HEK293 (cell line): Measurements from ENCODE around the gene HS1BP3.
A peak's percentile ranks its signal among the peaks of the same experiment; 100 is the strongest.

Source experiments
- CTCF ChIA-PET: fragments of 350-600 bp; formaldehyde crosslinking; extraction: SDS; loops from one replicate; lab custom pipeline; 2021; ENCODE audit warnings: antibody characterized with exemption; lab: Yijun Ruan, JAX
- POLR2A ChIA-PET: fragments of 300-600 bp; formaldehyde crosslinking; extraction: SDS; loops from one replicate; lab custom pipeline; 2020; ENCODE audit warnings: antibody characterized with exemption, inconsistent platforms; lab: Yijun Ruan, JAX
- H3K27ac ChIP-seq: fragments of 200-500 bp; sonication (Bioruptor generic); 2 replicates; pipeline ENCODE4 v1.5.1; 2014; ENCODE audit warnings: low read depth, low read length, control low read depth, inconsistent platforms; ENCODE audit errors: extremely low read depth
- H3K36me3 ChIP-seq, 2 experiments: fragments of 200-500 bp in 1 of 2; sonication (Bioruptor generic) in 1 of 2; 1 replicate in 1 of 2; 2 replicates in 1 of 2; pipeline ENCODE4 v1.5.1; 2014 to 2017; ENCODE audit warnings: inconsistent platforms in 2 of 2, low read length in 2 of 2; ENCODE audit not compliant: control insufficient read depth in 2 of 2, insufficient read depth in 1 of 2
- H3K4me1 ChIP-seq: fragments of 200-500 bp; sonication (Bioruptor generic); 2 replicates; pipeline ENCODE4 v1.5.1; 2014; ENCODE audit warnings: mild to moderate bottlenecking, low read length, inconsistent platforms; ENCODE audit not compliant: control insufficient read depth, insufficient read depth
- H3K4me3 ChIP-seq: 2 replicates; pipeline ENCODE4 v1.5.1; 2011; ENCODE audit warnings: low read depth, mild to moderate bottlenecking, control low read depth, low read length, moderate library complexity
- H3K9me3 ChIP-seq: fragments of 200-500 bp; sonication (Bioruptor generic); 2 replicates; pipeline ENCODE4 v1.5.1; 2014; ENCODE audit warnings: low read depth, low read length, inconsistent platforms; ENCODE audit not compliant: control insufficient read depth, insufficient read depth
- EGR2 ChIP-seq: fragments of 450-650 bp; formaldehyde crosslinking; IDR thresholded peaks from 2 replicates; pipeline ENCODE4 v1.5.1; 2016; ENCODE audit warnings: low read depth, missing biosample characterization, missing genetic modification characterization
- GLIS2 ChIP-seq: fragments of 450-650 bp; formaldehyde crosslinking; IDR thresholded peaks from 2 replicates; pipeline ENCODE4 v1.5.1; 2016; ENCODE audit warnings: missing biosample characterization, missing genetic modification characterization
- KLF10 ChIP-seq: fragments of 450-650 bp; IDR thresholded peaks from 2 replicates; pipeline ENCODE4 v1.5.1; 2018; ENCODE audit warnings: missing biosample characterization, mild to moderate bottlenecking, missing genetic modification characterization
- KLF8 ChIP-seq: fragments of 450-650 bp; formaldehyde crosslinking; IDR thresholded peaks from 2 replicates; pipeline ENCODE4 v1.5.1; 2016; ENCODE audit warnings: missing biosample characterization, missing genetic modification characterization
- RBAK ChIP-seq: fragments of 450-650 bp; formaldehyde crosslinking; IDR thresholded peaks from 2 replicates; pipeline ENCODE4 v1.5.1; 2016; ENCODE audit warnings: missing biosample characterization, missing genetic modification characterization
- ZBTB8A ChIP-seq: fragments of 450-650 bp; formaldehyde crosslinking; IDR thresholded peaks from 2 replicates; pipeline ENCODE4 v1.5.1; 2016; ENCODE audit warnings: missing biosample characterization, missing genetic modification characterization
- ZFHX2 ChIP-seq: fragments of 450-650 bp; formaldehyde crosslinking; conservative IDR thresholded peaks from 2 replicates; pipeline ENCODE4 v1.5.1; 2016; ENCODE audit warnings: missing biosample characterization, missing genetic modification characterization
- ZNF114 ChIP-seq: fragments of 450-650 bp; formaldehyde crosslinking; IDR thresholded peaks from 2 replicates; pipeline ENCODE4 v1.5.0; 2017; ENCODE audit warnings: missing biosample characterization, missing genetic modification characterization
- ZNF19 ChIP-seq: fragments of 450-650 bp; formaldehyde crosslinking; IDR thresholded peaks from 2 replicates; pipeline ENCODE4; 2016; ENCODE audit warnings: missing biosample characterization, missing genetic modification characterization, low read depth
- ZNF223 ChIP-seq: fragments of 450-650 bp; formaldehyde crosslinking; IDR thresholded peaks from 2 replicates; pipeline ENCODE4 v1.5.1; 2016; ENCODE audit warnings: missing biosample characterization, missing genetic modification characterization
- ZNF292 ChIP-seq: fragments of 450-650 bp; formaldehyde crosslinking; IDR thresholded peaks from 2 replicates; pipeline ENCODE4 v1.5.1; 2016; ENCODE audit warnings: low read depth, missing biosample characterization, missing genetic modification characterization, borderline replicate concordance
- ZNF311 ChIP-seq: fragments of 450-650 bp; formaldehyde crosslinking; IDR thresholded peaks from 2 replicates; pipeline ENCODE4 v1.5.1; 2017; ENCODE audit warnings: missing biosample characterization, missing genetic modification characterization, borderline replicate concordance
- ZNF366 ChIP-seq: fragments of 450-650 bp; formaldehyde crosslinking; conservative IDR thresholded peaks from 2 replicates; pipeline ENCODE4 v1.5.1; 2016; ENCODE audit warnings: missing biosample characterization, missing genetic modification characterization
- ZNF501 ChIP-seq: fragments of 450-650 bp; formaldehyde crosslinking; IDR thresholded peaks from 2 replicates; pipeline ENCODE4 v1.5.1; 2016; ENCODE audit warnings: missing biosample characterization, missing genetic modification characterization
- ZNF514 ChIP-seq: fragments of 450-650 bp; formaldehyde crosslinking; IDR thresholded peaks from 2 replicates; pipeline ENCODE4 v1.5.1; 2016; ENCODE audit warnings: missing biosample characterization, missing genetic modification characterization
- ZNF571 ChIP-seq: fragments of 450-650 bp; formaldehyde crosslinking; IDR thresholded peaks from 2 replicates; pipeline ENCODE4 v1.5.0; 2017; ENCODE audit warnings: missing biosample characterization, missing genetic modification characterization
- ZNF768 ChIP-seq: fragments of 450-650 bp; formaldehyde crosslinking; IDR thresholded peaks from 2 replicates; pipeline ENCODE4 v1.5.1; 2018; ENCODE audit warnings: missing biosample characterization, mild to moderate bottlenecking, missing genetic modification characterization
- TF ChIP-seq, protein P1 (sequence below): fragments of 450-650 bp; formaldehyde crosslinking; IDR thresholded peaks from 2 replicates; pipeline ENCODE4 v1.5.1; 2016; ENCODE audit warnings: missing biosample characterization, missing genetic modification characterization
- TF ChIP-seq, protein P2 (sequence below): fragments of 450-650 bp; formaldehyde crosslinking; IDR thresholded peaks from 2 replicates; pipeline ENCODE4 v1.5.1; 2016; ENCODE audit warnings: missing biosample characterization, missing genetic modification characterization, borderline replicate concordance
- TF ChIP-seq, protein P3 (sequence below): fragments of 450-650 bp; formaldehyde crosslinking; IDR thresholded peaks from 2 replicates; pipeline ENCODE4 v1.5.1; 2016; ENCODE audit warnings: missing biosample characterization, missing genetic modification characterization

HS1BP3 gene

DNA sequence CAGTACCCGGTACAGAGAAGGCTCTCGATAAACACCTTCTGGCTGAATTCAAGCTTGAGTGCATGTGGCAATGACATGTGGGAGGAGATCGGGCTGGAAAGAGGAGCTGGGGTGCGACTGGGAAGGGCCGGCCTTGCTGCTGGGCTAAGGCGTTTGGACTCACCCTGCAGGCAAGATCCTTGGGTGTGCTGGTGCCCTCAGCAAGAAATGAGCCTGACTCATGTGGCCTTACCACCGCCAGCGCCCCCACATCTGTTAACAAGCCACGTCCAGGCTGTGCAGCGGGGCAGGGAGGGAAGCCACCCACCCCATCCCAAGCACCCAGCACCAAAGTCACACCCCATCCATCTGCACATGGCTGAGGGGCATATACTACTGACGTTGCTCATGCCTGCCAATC is 1.3 kb downstream of the HS1BP3 start:
- Histone ChIP-seq H3K4me3 (no peak overlapping the region), H3K9me3 (no peaks in the 10 kb centered on the region), H3K4me1 (no peaks in the 10 kb centered on the region), H3K36me3 (peaks cover 0 to 26% of the 10 kb centered on the region in 2 experiments; a peak in 1 of 3 replicates), H3K27ac (no peak overlapping the region)
- ChIA-PET CTCF (interaction anchor here (0.5 to 5.6 kb wide), 7 partner anchors 12 to 272 kb away, joined by 3 to 57 read pairs (median 4); no protein-coding TSS in a partner anchor), POLR2A (interaction anchor here (5.9 kb wide), 1 partner anchor 202 kb away, joined by 51 read pairs; the partner anchor contains the start of gene RHOB)
- TF ChIP-seq ZNF311, result no peak
- peak; percentile 45 for TF ChIP-seq EGR2
- TF ChIP-seq, protein P1, sequence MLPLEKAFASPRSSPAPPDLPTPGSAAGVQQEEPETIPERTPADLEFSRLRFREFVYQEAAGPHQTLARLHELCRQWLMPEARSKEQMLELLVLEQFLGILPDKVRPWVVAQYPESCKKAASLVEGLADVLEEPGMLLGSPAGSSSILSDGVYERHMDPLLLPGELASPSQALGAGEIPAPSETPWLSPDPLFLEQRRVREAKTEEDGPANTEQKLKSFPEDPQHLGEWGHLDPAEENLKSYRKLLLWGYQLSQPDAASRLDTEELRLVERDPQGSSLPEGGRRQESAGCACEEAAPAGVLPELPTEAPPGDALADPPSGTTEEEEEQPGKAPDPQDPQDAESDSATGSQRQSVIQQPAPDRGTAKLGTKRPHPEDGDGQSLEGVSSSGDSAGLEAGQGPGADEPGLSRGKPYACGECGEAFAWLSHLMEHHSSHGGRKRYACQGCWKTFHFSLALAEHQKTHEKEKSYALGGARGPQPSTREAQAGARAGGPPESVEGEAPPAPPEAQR (tag by site-specific recombination), result no peak
- TF ChIP-seq ZFHX2 (tag by site-specific recombination), result peak; percentile 48

DNA sequence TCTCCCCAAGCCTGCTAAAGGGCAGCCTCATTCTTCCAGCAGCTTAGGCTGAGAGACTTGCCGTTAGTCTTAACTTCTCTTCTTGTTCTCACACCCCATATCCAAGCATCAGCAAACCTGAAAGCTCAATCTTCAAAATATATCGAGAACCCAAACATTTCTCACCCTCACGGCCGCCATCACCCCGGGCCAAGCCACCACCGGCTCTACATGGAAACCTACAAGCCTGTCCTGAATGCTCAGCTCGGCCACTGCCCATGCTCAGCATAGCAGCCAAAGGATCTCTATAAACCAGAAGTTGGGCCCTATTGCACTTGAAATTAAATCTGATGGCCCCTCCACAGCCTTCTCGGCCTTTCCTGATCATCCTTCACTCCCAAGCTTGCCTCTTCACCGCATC is 2.1 kb downstream of the HS1BP3 start:
- POLR2A ChIA-PET, result interaction anchor here (5.9 kb wide), 1 partner anchor 201 kb away, joined by 51 read pairs; the partner anchor contains the start of gene RHOB
- CTCF ChIA-PET, result interaction anchor here (0.5 to 5.6 kb wide), 11 partner anchors 12 to 271 kb away, joined by 3 to 57 read pairs (median 3); no protein-coding TSS in a partner anchor
- TF ChIP-seq RBAK (tag by site-specific recombination) (no peak), KLF8 (no peak), ZNF223 (tag by site-specific recombination) (no peak), ZNF501 (tag by site-specific recombination) (no peak), ZBTB8A (tag by site-specific recombination) (no peak), ZNF114 (tag by site-specific recombination) (no peak), GLIS2 (tag by site-specific recombination) (no peak), KLF10 (tag by site-specific recombination) (no peak), ZNF514 (tag by site-specific recombination) (no peak), ZNF768 (no peak), ZNF292 (tag by site-specific recombination) (no peak), ZNF571 (tag by site-specific recombination) (no peak), ZNF19 (tag by site-specific recombination) (no peak), ZNF366 (tag by site-specific recombination) (no peak)
- TF ChIP-seq, protein P2, sequence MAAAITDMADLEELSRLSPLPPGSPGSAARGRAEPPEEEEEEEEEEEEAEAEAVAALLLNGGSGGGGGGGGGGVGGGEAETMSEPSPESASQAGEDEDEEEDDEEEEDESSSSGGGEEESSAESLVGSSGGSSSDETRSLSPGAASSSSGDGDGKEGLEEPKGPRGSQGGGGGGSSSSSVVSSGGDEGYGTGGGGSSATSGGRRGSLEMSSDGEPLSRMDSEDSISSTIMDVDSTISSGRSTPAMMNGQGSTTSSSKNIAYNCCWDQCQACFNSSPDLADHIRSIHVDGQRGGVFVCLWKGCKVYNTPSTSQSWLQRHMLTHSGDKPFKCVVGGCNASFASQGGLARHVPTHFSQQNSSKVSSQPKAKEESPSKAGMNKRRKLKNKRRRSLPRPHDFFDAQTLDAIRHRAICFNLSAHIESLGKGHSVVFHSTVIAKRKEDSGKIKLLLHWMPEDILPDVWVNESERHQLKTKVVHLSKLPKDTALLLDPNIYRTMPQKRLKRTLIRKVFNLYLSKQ (tag by site-specific recombination), result no peak
- TF ChIP-seq, protein P1 (tag by site-specific recombination), result no peak
- TF ChIP-seq, protein P3, sequence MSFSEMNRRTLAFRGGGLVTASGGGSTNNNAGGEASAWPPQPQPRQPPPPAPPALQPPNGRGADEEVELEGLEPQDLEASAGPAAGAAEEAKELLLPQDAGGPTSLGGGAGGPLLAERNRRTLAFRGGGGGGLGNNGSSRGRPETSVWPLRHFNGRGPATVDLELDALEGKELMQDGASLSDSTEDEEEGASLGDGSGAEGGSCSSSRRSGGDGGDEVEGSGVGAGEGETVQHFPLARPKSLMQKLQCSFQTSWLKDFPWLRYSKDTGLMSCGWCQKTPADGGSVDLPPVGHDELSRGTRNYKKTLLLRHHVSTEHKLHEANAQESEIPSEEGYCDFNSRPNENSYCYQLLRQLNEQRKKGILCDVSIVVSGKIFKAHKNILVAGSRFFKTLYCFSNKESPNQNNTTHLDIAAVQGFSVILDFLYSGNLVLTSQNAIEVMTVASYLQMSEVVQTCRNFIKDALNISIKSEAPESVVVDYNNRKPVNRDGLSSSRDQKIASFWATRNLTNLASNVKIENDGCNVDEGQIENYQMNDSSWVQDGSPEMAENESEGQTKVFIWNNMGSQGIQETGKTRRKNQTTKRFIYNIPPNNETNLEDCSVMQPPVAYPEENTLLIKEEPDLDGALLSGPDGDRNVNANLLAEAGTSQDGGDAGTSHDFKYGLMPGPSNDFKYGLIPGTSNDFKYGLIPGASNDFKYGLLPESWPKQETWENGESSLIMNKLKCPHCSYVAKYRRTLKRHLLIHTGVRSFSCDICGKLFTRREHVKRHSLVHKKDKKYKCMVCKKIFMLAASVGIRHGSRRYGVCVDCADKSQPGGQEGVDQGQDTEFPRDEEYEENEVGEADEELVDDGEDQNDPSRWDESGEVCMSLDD (tag by site-specific recombination), result no peak

More for the DNA sequence above, 2.1 kb downstream of the HS1BP3 start:
- Histone ChIP-seq H3K27ac (no peak overlapping the region), H3K4me1 (no peaks in the 10 kb centered on the region), H3K4me3 (no peak overlapping the region), H3K36me3 (peaks cover 0 to 34% of the 10 kb centered on the region in 2 experiments; a peak in 1 of 3 replicates), H3K9me3 (no peaks in the 10 kb centered on the region)
